HepG2 (cell line): ENCODE measurements around the gene IL17RB. TPM values are rescaled to one million over a fixed set of nuclear protein-coding genes. Genes with fewer than 3 reads are reported as not detected.

Experiments
- ATF3 ChIP-seq: sonication (generic); formaldehyde crosslinking; IDR thresholded peaks from 2 replicates; pipeline ENCODE4 v1.4.0; 2020; ENCODE audit warnings: missing genetic modification reagents
- ATF6 ChIP-seq: sonication (generic); formaldehyde crosslinking; conservative IDR thresholded peaks from 2 replicates; pipeline ENCODE4 v1.4.0; 2020; ENCODE audit warnings: missing genetic modification reagents
- CAMTA2 ChIP-seq: sonication (generic); formaldehyde crosslinking; IDR thresholded peaks from 2 replicates; pipeline ENCODE4 v1.4.0; 2020; ENCODE audit warnings: mild to moderate bottlenecking, missing genetic modification reagents, borderline replicate concordance
- CENPT ChIP-seq: sonication (generic); formaldehyde crosslinking; IDR thresholded peaks from 2 replicates; pipeline ENCODE4 v1.8.0; 2022; ENCODE audit warnings: low read depth, mild to moderate bottlenecking, moderate library complexity, missing genetic modification reagents
- DR1 ChIP-seq: sonication (generic); formaldehyde crosslinking; IDR thresholded peaks from 2 replicates; pipeline ENCODE4 v1.8.0; 2021; ENCODE audit warnings: mild to moderate bottlenecking, missing genetic modification reagents, inconsistent platforms
- FOXA3 ChIP-seq: IDR thresholded peaks from 2 replicates; pipeline ENCODE4 v1.6.1; 2016; ENCODE audit warnings: missing genetic modification reagents, missing compliant biosample characterization
- FOXO4 ChIP-seq: sonication (generic); formaldehyde crosslinking; conservative IDR thresholded peaks from 2 replicates; pipeline ENCODE4 v1.8.1; 2023; ENCODE audit warnings: missing genetic modification reagents
- IRX3 ChIP-seq: sonication (generic); formaldehyde crosslinking; IDR thresholded peaks from 2 replicates; pipeline ENCODE4 v1.8.1; 2023; ENCODE audit warnings: mild to moderate bottlenecking, low read depth, missing genetic modification reagents, borderline replicate concordance
- KAT2B ChIP-seq: fragments of 150-350 bp; IDR thresholded peaks from 2 replicates; pipeline ENCODE4 v1.6.1; 2014; ENCODE audit warnings: low read depth, low read length, borderline replicate concordance
- KDM2A ChIP-seq: sonication (generic); formaldehyde crosslinking; IDR thresholded peaks from 2 replicates; pipeline ENCODE4 v1.4.0; 2020; ENCODE audit warnings: low read depth, missing genetic modification reagents, borderline replicate concordance
- MAF1 ChIP-seq: sonication (generic); formaldehyde crosslinking; IDR thresholded peaks from 2 replicates; pipeline ENCODE4 v1.5.0; 2020; ENCODE audit warnings: missing genetic modification reagents, borderline replicate concordance
- MXD1 ChIP-seq: sonication (generic); formaldehyde crosslinking; IDR thresholded peaks from 2 replicates; pipeline ENCODE4 v1.4.0; 2020; ENCODE audit warnings: mild to moderate bottlenecking, missing genetic modification reagents
- NFKB2 ChIP-seq: sonication (generic); formaldehyde crosslinking; IDR thresholded peaks from 2 replicates; pipeline ENCODE4 v1.4.0; 2020; ENCODE audit warnings: missing genetic modification reagents, borderline replicate concordance
- PCBP1 ChIP-seq: fragments of 200-400 bp; formaldehyde crosslinking; IDR thresholded peaks from 2 replicates; pipeline ENCODE4 v1.6.1; 2017; ENCODE audit warnings: mild to moderate bottlenecking, low read depth, low read length, borderline replicate concordance
- PRPF4 ChIP-seq: fragments of 200-400 bp; formaldehyde crosslinking; IDR thresholded peaks from 2 replicates; pipeline ENCODE4 v1.6.1; 2016; ENCODE audit warnings: low read length, low read depth; ENCODE audit not compliant: poor library complexity, severe bottlenecking
- RBM39 ChIP-seq: fragments of 200-400 bp; formaldehyde crosslinking; IDR thresholded peaks from one replicate; pipeline ENCODE4 v1.6.1; 2018; ENCODE audit warnings: antibody characterized with exemption, mild to moderate bottlenecking, low read depth, low read length; ENCODE audit not compliant: poor library complexity, severe bottlenecking
- SP5 ChIP-seq: IDR thresholded peaks from 2 replicates; pipeline ENCODE4 v1.6.1; 2016; ENCODE audit warnings: low read depth, borderline replicate concordance
- TEAD2 ChIP-seq: sonication (generic); formaldehyde crosslinking; IDR thresholded peaks from 2 replicates; pipeline ENCODE4 v1.9.0; 2021; ENCODE audit warnings: missing genetic modification reagents
- XRCC5 ChIP-seq: fragments of 200-400 bp; formaldehyde crosslinking; optimal IDR thresholded peaks from 2 replicates; pipeline ENCODE3; 2017; ENCODE audit warnings: mild to moderate bottlenecking, low read length
- ZFX ChIP-seq: sonication (generic); formaldehyde crosslinking; IDR thresholded peaks from 2 replicates; pipeline ENCODE4 v1.4.0; 2020; ENCODE audit warnings: mild to moderate bottlenecking, low read depth, missing genetic modification reagents, moderate library complexity
- ZNF354B ChIP-seq: sonication (generic); formaldehyde crosslinking; IDR thresholded peaks from 2 replicates; pipeline ENCODE4 v1.8.0; 2022; ENCODE audit warnings: mild to moderate bottlenecking, missing genetic modification reagents
- ZNF430 ChIP-seq: sonication (generic); formaldehyde crosslinking; IDR thresholded peaks from 2 replicates; pipeline ENCODE4 v1.9.0; 2021; ENCODE audit warnings: mild to moderate bottlenecking, missing genetic modification reagents
- ZNF441 ChIP-seq: sonication (generic); formaldehyde crosslinking; IDR thresholded peaks from 2 replicates; pipeline ENCODE4 v1.7.0; 2021; ENCODE audit warnings: missing genetic modification reagents, borderline replicate concordance
- ZNF501 ChIP-seq: sonication (generic); formaldehyde crosslinking; IDR thresholded peaks from 2 replicates; pipeline ENCODE4 v1.5.1; 2020; ENCODE audit warnings: mild to moderate bottlenecking, moderate library complexity, missing genetic modification reagents
- ZNF543 ChIP-seq: sonication (generic); formaldehyde crosslinking; IDR thresholded peaks from 2 replicates; pipeline ENCODE4 v1.4.0; 2020; ENCODE audit warnings: mild to moderate bottlenecking, missing genetic modification reagents
- ZNF563 ChIP-seq: sonication (generic); formaldehyde crosslinking; IDR thresholded peaks from 2 replicates; pipeline ENCODE4 v1.8.0; 2022; ENCODE audit warnings: mild to moderate bottlenecking, moderate library complexity, missing genetic modification reagents
- ZNF891 ChIP-seq: sonication (generic); formaldehyde crosslinking; IDR thresholded peaks from 2 replicates; pipeline ENCODE4 v1.5.0; 2020; ENCODE audit warnings: mild to moderate bottlenecking, missing genetic modification reagents
- polyA plus RNA-seq, 8 experiments: library from polyadenylated mRNA; depleted of rRNA in 3 of 8; stranded (reverse) in 7 of 8; unstranded in 1 of 8; fragments of >200 nt; fragmentation: Illumina TruSeq in 4 of 8; extraction: Trizol in 4 of 8; gene quantifications; 2 replicates each; pipeline versions ENCODE4 v1.2.1 to v1.2.3, GENCODE V29; 2011 to 2016; ENCODE audit warnings: low read depth in 4 of 8, missing spikeins in 1 of 8, mixed read lengths in 1 of 8; ENCODE audit not compliant: insufficient read depth in 1 of 8
- total RNA-seq, 5 experiments: library from RNA; depleted of rRNA; stranded (reverse); fragments of >200 nt; fragmentation: Illumina TruSeq; extraction: Trizol; gene quantifications; 2 replicates each; pipeline ENCODE4 v1.2.3, GENCODE V29; 2016; ENCODE audit warnings: low read depth in 1 of 5

IL17RB gene
- total and polyA plus RNA-seq, 2 of the 13 experiments (the other 11 are each of a cell fraction or from before 2014, with no cell fraction given): 130 to 190 TPM

GRCh38 chr3:53846134-53846850 is at the start of gene IL17RB, which contains the start of gene CHDH (continued):
- TF ChIP-seq ZFX (peak; percentile 89), KAT2B (no peak), PCBP1 (no peak), KDM2A (CRISPR knock-in tag) (peak; percentile 85; the same call in 1 of the 2 replicates), NFKB2 (CRISPR knock-in tag) (peak; percentile 80; the same call in 1 of the 2 replicates), DR1 (CRISPR knock-in tag) (peak; percentile 99), CAMTA2 (no peak), FOXA3 (CRISPR knock-in tag) (peak; percentile 50), CENPT (peak; percentile 71; the same call in 1 of the 2 replicates), ZNF891 (CRISPR knock-in tag) (peak; percentile 84), XRCC5 (no peak), ZNF543 (CRISPR knock-in tag) (peak; percentile 55; the same call in 1 of the 2 replicates), ZNF354B (CRISPR knock-in tag) (no peak; the same call in 1 of the 2 replicates), SP5 (CRISPR knock-in tag) (peak; percentile 89), ZNF430 (CRISPR knock-in tag) (peak; percentile 88), ZNF441 (CRISPR knock-in tag) (peak; percentile 78; the same call in 1 of the 2 replicates), ATF3 (CRISPR knock-in tag) (peak; percentile 25; the same call in 1 of the 2 replicates), TEAD2 (CRISPR knock-in tag) (no peak), IRX3 (CRISPR knock-in tag) (peak; percentile 95), MXD1 (CRISPR knock-in tag) (peak; percentile 88), ATF6 (CRISPR knock-in tag) (no peak), RBM39 (peak; percentile 21), FOXO4 (no peak), PRPF4 (no peak), ZNF501 (CRISPR knock-in tag) (no peak; the same call in none of the 2 replicates), ZNF563 (CRISPR knock-in tag) (peak; percentile 57; the same call in 1 of the 2 replicates), MAF1 (CRISPR knock-in tag) (peak; percentile 49; the same call in 1 of the 2 replicates)
